AG04450 (cell line): ENCODE measurements around the gene UFSP2. TPM values are rescaled to one million over a fixed set of nuclear protein-coding genes. Genes with fewer than 3 reads are reported as not detected.

Source experiments
- CTCF ChIA-PET: fragments of 300-600, 350-600 bp; formaldehyde crosslinking; extraction: SDS; loops from one replicate; lab custom pipeline; 2022; ENCODE audit warnings: antibody characterized with exemption, inconsistent platforms; lab: Charles Lee
- POLR2A ChIA-PET: fragments of 350-600 bp; formaldehyde crosslinking; extraction: SDS; loops from one replicate; lab custom pipeline; 2021; ENCODE audit warnings: antibody characterized with exemption, inconsistent platforms; lab: Yijun Ruan, JAX
- DNase-seq: peaks from one replicate; pipeline ENCODE4 v3.0.0-alpha.2; 2011; ENCODE audit warnings: low read depth, low spot score
- H3K27ac ChIP-seq: one replicate; pipeline ENCODE4 v1.5.1; 2012; ENCODE audit warnings: low read depth, low read length, control low read depth
- H3K27me3 ChIP-seq: one replicate; pipeline ENCODE4 v1.6.0; 2012; ENCODE audit warnings: low read length; ENCODE audit not compliant: control insufficient read depth, insufficient read depth
- H3K4me3 ChIP-seq: 2 replicates; pipeline ENCODE4 v1.5.1; 2011; ENCODE audit warnings: mild to moderate bottlenecking, low read depth, low read length, control low read depth
- H3K9me3 ChIP-seq: 2 replicates; pipeline ENCODE4 v1.5.1; 2012; ENCODE audit warnings: low read length; ENCODE audit not compliant: control insufficient read depth, insufficient read depth
- CTCF ChIP-seq: IDR thresholded peaks from 2 replicates; pipeline ENCODE4 v1.5.1; 2011; ENCODE audit warnings: low read depth, low read length, control low read depth, inconsistent platforms
- polyA plus RNA-seq: library from polyadenylated mRNA; depleted of rRNA; stranded (reverse); fragments of >200 nt; gene quantifications from 2 replicates; pipeline ENCODE4 v1.2.3, GENCODE V29; 2011

UFSP2 gene
- polyA plus RNA-seq, 1 experiment, result 54.1 TPM

- ChIA-PET CTCF (interaction anchor here (1.0 to 1.8 kb wide), 2 partner anchors 40 to 132 kb away, joined by 3 to 4 read pairs; partner anchors contain the start of gene UFSP2), POLR2A (interaction anchor here (0.9 kb wide), 1 partner anchor 132 kb away, joined by 3 read pairs; no protein-coding TSS in a partner anchor)
- Histone ChIP-seq H3K27me3 (peaks cover 13% of the 10 kb centered on the region), H3K9me3 (no peaks in the 10 kb centered on the region), H3K27ac (no peak overlapping the region), H3K4me3 (no peak overlapping the region)
- no peak for DNase-seq
- TF ChIP-seq CTCF, result no peak
Observed at GRCh38 chr4:185465707-185466106, 39.9 kb upstream of the UFSP2 start.

GRCh38 chr4:185464887-185465286 lies 39.1 kb upstream of the UFSP2 start:
- no peaks in the 10 kb centered on the region for H3K9me3 ChIP-seq
- ChIA-PET CTCF (interaction anchor here (1.0 to 2.2 kb wide), 2 partner anchors 39 to 133 kb away, joined by 3 to 13 read pairs; partner anchors contain the start of gene UFSP2), POLR2A (interaction anchor here (0.9 to 1.4 kb wide), 2 partner anchors 39 to 132 kb away, joined by 3 read pairs; partner anchors contain the start of gene UFSP2)
- H3K27ac ChIP-seq, result no peak overlapping the region
- H3K27me3 ChIP-seq, result peaks cover 9% of the 10 kb centered on the region
- no peak for DNase-seq
- no peak for TF ChIP-seq CTCF
- no peak overlapping the region for H3K4me3 ChIP-seq

GRCh38 chr4:185464183-185464582 lies 38.4 kb upstream of the UFSP2 start:
- TF ChIP-seq CTCF, result no peak
- POLR2A ChIA-PET, result interaction anchor here (1.4 kb wide), 1 partner anchor 38 kb away, joined by 3 read pairs; the partner anchor contains the start of gene UFSP2
- no peak overlapping the region for H3K27ac ChIP-seq
- H3K27me3 ChIP-seq, result peaks cover 4% of the 10 kb centered on the region
- H3K4me3 ChIP-seq, result no peak overlapping the region
- DNase-seq, result no peak
- H3K9me3 ChIP-seq, result no peaks in the 10 kb centered on the region
- CTCF ChIA-PET, result interaction anchor here (0.7 to 2.2 kb wide), 2 partner anchors 134 to 574 kb away, joined by 4 to 13 read pairs; no protein-coding TSS in a partner anchor

DNA sequence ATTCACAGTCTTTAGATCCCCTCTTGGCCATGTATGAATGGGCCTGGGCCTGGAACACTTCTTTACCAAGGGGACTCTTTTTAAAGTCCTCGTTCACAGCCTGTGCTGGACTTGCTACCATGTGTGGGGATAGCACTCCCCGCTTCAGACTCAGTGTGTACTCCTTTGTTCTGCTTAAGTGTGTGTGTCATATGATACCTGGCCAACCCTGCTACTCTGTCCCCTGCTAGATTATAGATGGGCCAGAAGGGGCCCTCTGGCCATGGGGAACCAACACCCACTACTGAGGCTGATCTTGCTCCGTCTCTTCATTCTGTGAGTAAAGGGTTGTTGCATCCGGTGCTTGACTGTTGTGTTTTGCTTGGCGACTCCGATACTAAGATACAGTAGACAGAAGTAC lies 37.8 kb upstream of the UFSP2 start:
- DNase-seq, result no peak
- ChIA-PET CTCF (interaction anchor here (2.2 kb wide), 1 partner anchor 134 kb away, joined by 13 read pairs; no protein-coding TSS in a partner anchor), POLR2A (no interaction called here)
- H3K27ac ChIP-seq, result no peak overlapping the region
- H3K4me3 ChIP-seq, result no peak overlapping the region
- no peaks in the 10 kb centered on the region for H3K9me3 ChIP-seq
- TF ChIP-seq CTCF, result no peak
- peaks cover 4% of the 10 kb centered on the region for H3K27me3 ChIP-seq

DNA sequence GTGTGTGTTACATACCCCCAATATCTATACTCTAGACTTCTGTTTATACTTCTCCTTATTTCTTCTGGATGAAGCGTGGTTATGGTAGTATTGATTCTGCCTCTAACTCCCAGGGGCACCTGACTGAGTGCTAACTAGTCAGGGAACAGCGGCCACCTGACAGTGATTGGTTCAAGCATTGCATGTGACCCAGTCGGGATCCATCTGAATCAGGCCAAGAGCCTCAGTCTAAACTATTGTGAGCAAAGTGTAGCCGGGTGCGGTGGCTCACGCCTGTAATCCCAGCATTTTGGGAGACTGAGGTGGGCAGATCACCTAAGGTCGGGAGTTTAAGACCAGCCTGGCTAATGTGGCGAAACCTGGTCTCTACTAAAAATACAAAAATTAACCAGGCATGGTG lies 35.8 kb upstream of the UFSP2 start:
- TF ChIP-seq CTCF, result no peak
- no peak for DNase-seq
- CTCF ChIA-PET, result interaction anchor here (1.0 to 1.5 kb wide), 2 partner anchors 136 kb away, joined by 3 to 4 read pairs; no protein-coding TSS in a partner anchor
- Histone ChIP-seq H3K9me3 (no peaks in the 10 kb centered on the region), H3K27me3 (peaks cover 4% of the 10 kb centered on the region), H3K4me3 (no peak overlapping the region), H3K27ac (no peak overlapping the region)
- POLR2A ChIA-PET, result no interaction called here
